ENCODE results near the gene LDLRAD3.

DNA sequence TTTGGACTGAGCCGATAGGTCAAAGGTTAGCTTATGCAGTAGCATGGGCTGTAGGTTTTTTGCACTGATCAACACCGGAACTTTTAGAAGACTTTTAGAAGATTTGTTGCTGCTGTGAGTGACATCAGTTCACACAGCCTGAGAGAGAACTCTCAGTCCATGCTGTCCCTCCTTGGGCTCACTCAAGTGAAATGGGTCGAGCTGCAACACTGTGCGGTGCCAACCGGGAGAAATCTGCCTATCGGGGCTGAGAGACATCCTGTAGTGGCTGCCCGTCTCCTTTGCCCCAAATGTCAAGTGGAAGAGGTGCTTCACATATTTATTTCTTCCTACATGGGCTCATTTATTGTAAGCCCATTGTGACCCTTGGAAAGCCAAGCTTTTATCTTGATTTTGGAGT, 170.2 kb downstream of the LDLRAD3 start:
- TF ChIP-seq POLR2A (IDR thresholded peaks at IDR 0.05): no peak
- TF ChIP-seq, protein P1, sequence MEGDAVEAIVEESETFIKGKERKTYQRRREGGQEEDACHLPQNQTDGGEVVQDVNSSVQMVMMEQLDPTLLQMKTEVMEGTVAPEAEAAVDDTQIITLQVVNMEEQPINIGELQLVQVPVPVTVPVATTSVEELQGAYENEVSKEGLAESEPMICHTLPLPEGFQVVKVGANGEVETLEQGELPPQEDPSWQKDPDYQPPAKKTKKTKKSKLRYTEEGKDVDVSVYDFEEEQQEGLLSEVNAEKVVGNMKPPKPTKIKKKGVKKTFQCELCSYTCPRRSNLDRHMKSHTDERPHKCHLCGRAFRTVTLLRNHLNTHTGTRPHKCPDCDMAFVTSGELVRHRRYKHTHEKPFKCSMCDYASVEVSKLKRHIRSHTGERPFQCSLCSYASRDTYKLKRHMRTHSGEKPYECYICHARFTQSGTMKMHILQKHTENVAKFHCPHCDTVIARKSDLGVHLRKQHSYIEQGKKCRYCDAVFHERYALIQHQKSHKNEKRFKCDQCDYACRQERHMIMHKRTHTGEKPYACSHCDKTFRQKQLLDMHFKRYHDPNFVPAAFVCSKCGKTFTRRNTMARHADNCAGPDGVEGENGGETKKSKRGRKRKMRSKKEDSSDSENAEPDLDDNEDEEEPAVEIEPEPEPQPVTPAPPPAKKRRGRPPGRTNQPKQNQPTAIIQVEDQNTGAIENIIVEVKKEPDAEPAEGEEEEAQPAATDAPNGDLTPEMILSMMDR (IDR thresholded peaks at IDR 0.05 in 8 of 11, conservative IDR thresholded peaks at IDR 0.05 in 3 of 11): no peak
- no peak for TF ChIP-seq POLR2AphosphoS5 (IDR thresholded peaks at IDR 0.05)

All from spleen (tissue), 7 donors.